ENCODE measurements around the gene LTF.

- TF ChIP-seq GABPA (IDR thresholded peaks at IDR 0.05; ENCODE audit: low read depth) (no peak), SIN3A (IDR thresholded peaks at IDR 0.05; ENCODE audit: low read depth, low read length) (no peak), ZNF274 (IDR thresholded peaks at IDR 0.05; ENCODE audit: insufficient read depth, insufficient read length) (no peak), JUND (IDR thresholded peaks at IDR 0.05; ENCODE audit: low read depth, low read length) (no peak), CTCF (IDR thresholded peaks at IDR 0.05 in 2 of 3, conservative IDR thresholded peaks at IDR 0.05 in 1 of 3; ENCODE audit: control insufficient read depth in 2 of 3, extremely low read depth in 1 of 3, insufficient read depth in 1 of 3, low read depth in 3 of 3, low read length in 3 of 3) (no peak), ESRRA (IDR thresholded peaks at IDR 0.05; ENCODE audit: low read length) (no peak), HDAC2 (IDR thresholded peaks at IDR 0.05) (no peak), POLR2AphosphoS5 (IDR thresholded peaks at IDR 0.05; ENCODE audit: low read length) (no peak), IKZF2 (IDR thresholded peaks at IDR 0.05) (no peak)
Measured at GRCh38 chr3:46416811-46417510, 47.7 kb downstream of the LTF start.

Data from GM12878 (cell line).